ENCODE measurements around the gene DDB1.

Gene DDB1

GRCh38 chr11:61302550-61302949 lies 30.4 kb downstream of the DDB1 start:
- DNase-seq (ENCODE audit: insufficient read length, low spot score) (no peak), FAIRE-seq (no peak)

DNA sequence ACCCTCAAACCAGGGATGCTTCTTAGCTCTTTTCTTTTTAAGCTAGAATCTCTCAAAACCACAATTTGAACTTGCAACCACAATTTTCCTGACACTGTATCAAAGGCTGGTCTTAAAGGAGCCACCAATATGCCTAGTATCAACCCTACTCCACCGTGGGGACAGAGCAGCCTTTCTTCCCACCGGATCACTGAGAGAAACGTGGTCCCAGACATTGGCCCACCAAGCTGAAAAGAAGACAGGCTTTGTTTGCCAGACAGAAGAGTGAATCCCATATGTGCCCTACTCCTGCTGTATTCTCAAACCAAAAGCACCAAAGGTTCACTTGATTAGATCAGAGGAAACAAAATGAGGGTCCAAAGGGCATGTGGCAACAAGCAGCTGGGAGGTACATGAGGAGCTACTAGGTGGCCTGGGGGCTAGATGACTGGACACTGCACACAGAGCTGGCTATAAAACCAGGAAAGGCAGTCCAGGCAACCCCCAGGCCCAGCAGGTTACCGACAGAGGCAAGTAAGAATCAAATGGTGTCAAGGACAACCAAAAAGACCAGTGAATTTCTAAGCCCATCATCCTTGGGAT lies 34.2 kb downstream of the DDB1 start:
- no peak for DNase-seq (ENCODE audit: insufficient read length, low spot score)
- FAIRE-seq = peak; percentile 23

GRCh38 chr11:61297746-61298145 lies 35.2 kb downstream of the DDB1 start:
- DNase-seq (ENCODE audit: insufficient read length, low spot score) = no peak

GRCh38 chr11:61297341-61297740 lies 35.6 kb downstream of the DDB1 start:
- FAIRE-seq (no peak), DNase-seq (ENCODE audit: insufficient read length, low spot score) (no peak)

More at GRCh38 chr11:61297746-61298145, 35.2 kb downstream of the DDB1 start:
- no peak for FAIRE-seq

DNA sequence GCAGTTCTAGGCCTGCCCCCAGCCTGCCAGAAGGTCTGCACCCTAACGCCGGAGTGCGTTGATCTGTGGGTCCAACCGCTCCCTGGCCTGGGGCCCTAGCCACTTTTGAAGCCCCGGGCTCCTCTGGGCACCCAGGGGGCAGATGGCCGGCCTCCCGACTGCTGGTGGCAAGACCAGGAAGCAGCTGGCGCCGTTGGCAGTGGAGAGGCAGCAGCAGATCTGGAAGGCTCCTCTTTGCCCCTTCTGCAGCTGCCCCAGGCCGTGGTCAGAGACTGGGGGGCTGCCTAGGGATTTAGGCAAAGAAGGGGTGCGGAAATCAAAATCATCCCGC lies 37.3 kb downstream of the DDB1 start:
- DNase-seq (ENCODE audit: insufficient read length, low spot score) = no peak
- FAIRE-seq = no peak

DNA sequence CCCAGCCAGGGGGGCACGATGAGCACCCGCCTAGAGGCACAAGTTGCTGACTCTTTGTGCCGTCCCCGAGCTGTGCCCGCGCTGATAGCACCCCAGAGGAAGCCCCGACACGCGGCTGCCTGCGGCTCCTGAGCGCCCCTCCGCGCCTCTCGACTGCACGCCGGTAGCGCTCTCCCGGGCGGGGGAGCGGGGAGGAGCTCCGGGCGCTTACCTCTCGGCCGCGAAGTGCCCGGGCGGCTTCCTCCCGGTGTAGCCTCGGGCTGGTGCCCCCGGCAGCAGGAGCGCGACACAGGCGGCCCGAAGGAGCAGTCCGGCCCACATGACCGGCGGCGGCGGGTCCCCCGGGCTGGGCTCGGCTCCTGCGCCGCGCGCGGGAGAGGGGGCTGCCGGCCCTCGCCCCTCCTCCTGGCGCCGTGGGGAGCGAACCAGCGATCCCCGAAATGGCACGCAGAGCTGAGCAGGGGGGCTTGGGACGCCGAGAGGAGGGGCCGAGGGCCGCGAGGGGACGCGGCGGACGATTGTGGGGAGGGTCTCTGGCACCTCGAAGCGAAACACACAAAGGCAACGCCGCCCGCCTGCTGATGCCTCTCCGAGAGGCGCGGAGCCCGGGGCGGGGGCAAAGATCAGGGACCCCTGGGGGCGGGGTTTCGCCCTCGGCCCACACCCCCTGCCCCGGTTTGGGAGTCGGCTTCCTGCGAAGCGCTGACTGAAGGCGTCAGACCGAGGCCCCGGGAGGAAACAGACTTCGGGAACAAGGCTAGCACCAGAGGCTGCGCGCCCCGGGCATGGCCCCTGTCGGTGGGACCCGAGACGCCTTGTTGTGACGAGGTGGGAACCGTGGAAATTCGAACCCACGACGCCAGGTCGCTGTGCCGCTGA lies 37.9 kb downstream of the DDB1 start, which contains the start of gene VWCE:
TSS of gene VWCE (minus strand) at position 600 of the 879 bp plus-strand sequence. CDS start at position 321, 279 bp downstream.
- FAIRE-seq (peak; percentile 63), DNase-seq (ENCODE audit: insufficient read length, low spot score) (peak; percentile 89)

- FAIRE-seq (peak; percentile 8), DNase-seq (ENCODE audit: insufficient read length, low spot score) (peak; percentile 37)
These were observed 38.8 kb downstream of the DDB1 start for GRCh38 chr11:61293867-61294716.

- FAIRE-seq = no peak
- DNase-seq (ENCODE audit: insufficient read length, low spot score) = no peak
These were observed 40.5 kb downstream of the DDB1 start for GRCh38 chr11:61292356-61292755.

GRCh38 chr11:61290905-61291690 lies 41.8 kb downstream of the DDB1 start:
- no peak for DNase-seq (ENCODE audit: insufficient read length, low spot score)
- no peak for FAIRE-seq

DNA sequence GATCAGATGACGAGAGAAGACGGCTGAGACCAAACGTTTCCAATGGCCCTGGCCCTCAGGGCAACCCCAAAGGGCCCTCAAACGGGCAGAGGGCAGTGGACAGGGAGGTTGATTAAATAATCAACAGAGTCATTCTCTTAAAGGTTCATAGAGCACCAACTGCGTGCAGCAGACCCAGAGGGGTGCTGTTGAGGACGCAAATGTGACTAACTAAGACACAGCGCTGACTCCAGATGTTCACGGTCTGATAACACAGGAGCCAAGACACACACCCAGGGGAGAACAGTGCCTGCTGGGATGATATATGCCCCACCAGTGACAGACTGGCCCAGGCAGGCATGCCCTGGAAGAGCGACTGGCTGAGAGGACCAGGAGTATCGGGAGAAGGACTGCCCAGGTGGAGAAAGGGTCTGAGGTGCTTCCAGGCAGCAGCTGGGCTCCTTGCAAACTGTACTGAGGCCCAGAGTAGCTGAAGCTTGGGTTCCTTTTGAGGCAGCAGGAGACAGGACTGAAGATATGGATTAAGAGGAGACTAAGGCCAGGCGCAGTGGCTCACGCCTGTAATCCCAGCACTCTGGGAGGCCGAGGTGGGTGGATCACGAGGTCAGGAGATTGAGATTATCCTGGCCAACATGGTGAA lies 45.4 kb downstream of the DDB1 start:
- no peak for DNase-seq (ENCODE audit: insufficient read length, low spot score)
- no peak for FAIRE-seq

- DNase-seq (ENCODE audit: insufficient read length, low spot score) (no peak), FAIRE-seq (no peak)
These were observed 49.3 kb downstream of the DDB1 start for GRCh38 chr11:61283613-61284012.

DNA sequence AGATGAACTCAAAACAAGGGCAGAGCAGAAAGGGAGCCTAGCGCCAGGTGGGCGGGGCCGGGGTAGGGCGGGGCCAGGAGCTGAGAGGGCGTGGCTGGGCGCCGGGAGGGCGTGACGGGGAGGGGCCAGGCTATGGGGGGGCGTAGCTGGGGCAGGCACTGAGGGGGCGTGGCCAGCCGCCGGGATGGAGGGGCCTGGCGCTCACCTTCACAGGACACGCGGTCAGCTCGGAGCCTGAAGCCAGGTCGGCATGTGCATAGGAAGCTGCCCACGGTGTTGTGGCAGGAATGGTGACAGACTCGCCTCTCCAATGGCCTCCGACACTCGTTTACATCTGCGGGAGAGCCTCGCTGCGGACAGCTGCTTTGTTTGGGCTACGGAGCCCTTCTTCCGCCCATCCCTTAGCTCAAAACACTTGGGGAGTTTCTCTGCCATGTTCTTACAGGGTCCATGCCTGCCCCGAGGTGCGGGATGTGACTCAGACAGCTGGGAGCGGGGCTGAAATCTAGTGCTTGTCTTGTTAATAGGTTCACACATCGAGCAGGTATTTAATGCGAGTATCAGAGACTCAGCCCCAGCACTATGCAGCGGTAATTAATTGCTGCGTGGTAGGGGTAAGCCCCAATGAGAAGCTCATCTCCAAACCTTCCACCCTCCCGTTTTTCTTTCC lies 51.2 kb downstream of the DDB1 start:
- FAIRE-seq = no peak
- no peak for DNase-seq (ENCODE audit: insufficient read length, low spot score)

- DNase-seq (ENCODE audit: insufficient read length, low spot score) = no peak
- FAIRE-seq = no peak
These were observed 51.9 kb downstream of the DDB1 start for GRCh38 chr11:61280883-61281580.

DNA sequence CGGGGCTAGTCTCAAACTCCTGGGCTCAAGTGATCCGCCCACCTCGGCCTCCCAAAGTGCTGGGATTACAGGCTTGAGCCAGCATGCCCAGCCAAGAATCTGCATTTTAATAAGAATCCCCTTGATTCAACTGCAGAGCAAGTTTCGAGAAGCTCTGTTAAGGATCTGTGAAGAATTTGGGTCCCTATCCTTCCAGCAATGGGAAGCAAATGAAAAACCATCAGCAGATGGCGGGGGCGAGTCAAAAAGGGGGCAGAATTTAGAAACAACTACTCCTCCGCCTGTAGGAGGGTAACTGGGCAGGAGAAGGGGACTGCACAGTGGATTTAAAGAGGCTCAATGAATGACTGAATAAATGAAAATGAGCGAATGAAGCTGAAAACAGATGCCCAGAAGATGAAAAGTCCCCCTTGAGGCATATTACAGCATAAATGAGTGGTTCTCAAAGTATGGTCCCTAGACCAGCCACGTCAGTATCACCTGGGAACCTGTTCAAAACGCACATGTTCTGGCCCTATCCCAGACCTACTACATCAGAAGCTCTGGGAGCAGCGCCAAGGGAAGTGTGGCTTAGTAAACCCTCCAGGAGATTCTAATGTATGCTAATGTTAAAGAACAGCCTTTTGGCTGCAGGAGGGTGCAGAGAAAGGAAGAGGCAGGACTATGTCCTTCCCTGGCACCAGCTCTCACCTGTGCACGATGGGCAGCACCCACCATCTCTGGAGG lies 52.8 kb downstream of the DDB1 start:
- FAIRE-seq = no peak
- no peak for DNase-seq (ENCODE audit: insufficient read length, low spot score)

- FAIRE-seq = no peak
These were observed 54.9 kb downstream of the DDB1 start for GRCh38 chr11:61278001-61278470.

GRCh38 chr11:61277186-61278000 lies 55.5 kb downstream of the DDB1 start:
- no peak for FAIRE-seq
- DNase-seq (ENCODE audit: insufficient read length, low spot score) = no peak

More at GRCh38 chr11:61278001-61278470, 54.9 kb downstream of the DDB1 start:
- DNase-seq (ENCODE audit: insufficient read length, low spot score) = no peak

GRCh38 chr11:61275191-61275590 lies 57.7 kb downstream of the DDB1 start:
- DNase-seq (ENCODE audit: insufficient read length, low spot score) (no peak), FAIRE-seq (no peak)

Data from GM19239 (cell line).